Stimulated activated CD8-positive, alpha-beta memory T cell treated with anti-CD3 and anti-CD28 coated beads, Interleukin-12 subunit alpha, Interleukin-12 subunit beta, amount 100 ng/mL, for 24 hours (primary cell): ENCODE measurements around the gene BBS5.
"Not testable (repeated sequence)": the region's sequence is repeated elsewhere in the genome, so short reads cannot be mapped to it uniquely, and the experiment has no call there.

Source experiments
- DNase-seq: peaks from one replicate; pipeline ENCODE4 v3.0.0-alpha.2; 2020; ENCODE audit errors: extremely low read depth

The BBS5 gene

GRCh38 chr2:169486487-169486886 lies 7.2 kb downstream of the BBS5 start:
- no peak for DNase-seq

- DNase-seq, result no peak
These were observed 11.5 kb downstream of the BBS5 start for GRCh38 chr2:169490834-169491233.

DNA sequence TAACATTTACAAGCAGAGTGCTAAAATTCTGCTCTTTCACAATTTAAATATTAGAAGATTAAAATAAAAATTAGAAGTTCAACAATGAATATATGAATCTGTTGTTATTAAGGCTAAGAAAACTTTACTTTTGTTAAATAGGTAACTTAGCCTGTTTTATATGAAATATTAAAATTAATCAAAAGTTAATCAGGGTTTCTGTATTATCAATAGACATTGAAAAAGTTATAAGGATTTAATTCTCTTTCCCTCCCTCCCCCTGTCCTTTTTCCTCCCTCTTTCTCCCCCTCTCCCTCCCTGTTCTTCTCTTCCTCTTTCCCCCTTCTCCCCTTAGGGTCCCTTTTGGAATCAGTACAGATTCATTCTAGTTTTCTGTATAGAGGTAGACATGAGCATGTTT lies 12.1 kb downstream of the BBS5 start:
- no peak for DNase-seq

DNA sequence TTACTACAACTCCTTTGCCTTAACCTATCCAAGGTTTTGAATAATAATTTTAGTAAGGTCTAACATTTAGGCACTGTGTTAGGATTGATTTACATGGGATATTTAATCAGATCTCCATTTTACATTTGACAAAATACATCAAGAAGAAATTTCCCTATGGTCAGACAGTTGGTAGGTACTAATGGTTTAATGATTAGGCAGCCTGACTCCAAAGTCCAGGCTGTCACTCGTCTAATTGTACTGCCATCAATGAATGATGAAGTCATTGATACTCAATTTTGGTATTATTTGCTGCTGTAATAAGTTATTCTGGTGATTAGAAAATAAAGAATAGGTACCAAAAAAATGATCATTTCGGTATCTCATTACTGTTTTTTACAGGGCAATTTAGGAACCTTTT lies 14.1 kb downstream of the BBS5 start:
- DNase-seq, result no peak

DNA sequence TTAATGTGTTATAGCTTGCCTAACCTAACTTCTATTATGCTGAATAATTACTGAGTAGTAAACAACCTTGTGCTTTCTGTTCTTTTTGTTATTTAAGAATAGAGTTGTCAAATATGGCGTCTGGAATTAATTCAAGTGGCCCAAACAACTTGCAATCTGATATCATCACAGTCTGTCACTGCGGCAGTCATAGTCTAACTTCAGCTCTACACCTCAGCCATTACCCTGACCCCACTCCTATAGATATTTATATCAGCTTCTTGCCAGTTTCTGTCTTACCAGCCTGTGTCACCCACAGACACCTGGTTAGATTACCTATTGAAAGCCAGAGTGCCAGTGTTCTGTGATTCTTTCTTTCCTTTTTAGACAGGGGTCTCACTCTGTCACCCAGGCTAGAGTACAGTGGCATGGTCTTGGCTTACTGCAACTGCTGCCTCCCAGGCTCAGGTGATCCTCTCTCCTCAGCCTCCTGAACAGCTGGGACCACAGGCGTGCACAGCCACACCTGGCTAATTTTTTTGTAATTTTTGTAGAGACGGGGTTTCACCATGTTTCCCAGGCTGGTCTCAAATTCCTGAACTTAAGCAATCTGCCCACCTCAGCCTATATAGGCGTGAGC lies 16.1 kb downstream of the BBS5 start:
- DNase-seq, result no peak

DNA sequence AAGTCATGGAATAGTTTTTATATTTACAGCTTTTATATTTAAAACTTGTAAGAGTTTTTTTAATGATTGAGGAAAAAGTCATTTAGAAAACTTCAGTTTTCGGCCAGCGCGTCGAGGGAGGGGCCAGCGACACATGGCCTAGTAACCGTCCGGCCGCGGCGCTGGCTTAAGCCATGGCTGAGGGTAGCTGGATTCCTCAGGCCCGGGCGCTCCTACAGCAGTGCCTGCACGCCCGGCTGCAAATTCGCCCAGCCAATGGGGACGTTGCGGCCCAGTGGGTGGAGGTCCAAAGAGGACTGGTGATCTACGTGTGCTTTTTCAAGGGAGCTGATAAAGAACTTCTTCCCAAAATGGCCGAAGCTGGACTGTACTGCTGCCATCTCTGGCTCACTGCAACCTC lies 25.4 kb downstream of the BBS5 start:
- DNase-seq, result no peak

DNA sequence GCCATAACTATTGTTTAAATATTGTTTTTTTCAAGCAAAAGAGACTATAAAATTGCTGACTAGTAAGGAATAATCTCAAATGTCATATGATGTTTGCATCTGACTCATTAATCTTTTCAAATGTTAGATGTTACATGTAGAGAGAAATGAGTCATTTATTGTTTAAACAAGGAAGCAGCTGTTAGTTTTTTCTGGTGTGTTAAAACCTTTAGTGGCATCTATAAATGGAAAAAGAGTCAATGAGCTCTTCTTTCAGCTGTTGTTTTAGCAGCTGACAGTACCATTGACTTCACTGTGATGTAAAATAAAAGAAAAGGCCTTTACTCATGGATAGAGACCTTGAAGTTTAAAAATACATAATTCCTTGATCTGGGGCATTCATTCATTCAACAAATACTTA lies 28.4 kb downstream of the BBS5 start:
- DNase-seq, result no peak

- no peak for DNase-seq
These were observed 30.1 kb downstream of the BBS5 start, which contains the start of gene KLHL41 for GRCh38 chr2:169509298-169509885. Gene KLHL41 (plus strand): TSS chr2:169509702. CDS start chr2:169509779, 77 bp downstream.

GRCh38 chr2:169509955-169510354 lies 30.7 kb downstream of the BBS5 start:
- no peak for DNase-seq

DNA sequence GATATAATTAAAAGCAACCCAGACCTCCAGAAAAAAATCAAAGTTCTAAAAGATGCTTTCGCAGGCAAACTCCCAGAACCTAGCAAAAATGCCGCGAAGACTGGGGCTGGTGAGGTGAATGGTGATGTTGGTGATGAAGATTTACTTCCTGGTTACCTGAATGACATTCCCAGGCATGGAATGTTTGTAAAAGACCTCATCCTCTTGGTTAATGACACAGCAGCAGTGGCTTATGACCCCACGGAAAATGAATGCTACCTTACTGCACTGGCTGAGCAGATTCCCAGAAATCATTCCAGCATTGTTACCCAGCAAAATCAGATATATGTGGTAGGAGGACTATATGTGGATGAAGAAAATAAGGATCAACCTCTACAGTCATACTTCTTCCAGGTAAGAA lies 31.2 kb downstream of the BBS5 start:
- no peak for DNase-seq

GRCh38 chr2:169511818-169512217 lies 32.5 kb downstream of the BBS5 start:
- no peak for DNase-seq

- DNase-seq, result no peak
These were observed 33.2 kb downstream of the BBS5 start for GRCh38 chr2:169512525-169512924.

DNA sequence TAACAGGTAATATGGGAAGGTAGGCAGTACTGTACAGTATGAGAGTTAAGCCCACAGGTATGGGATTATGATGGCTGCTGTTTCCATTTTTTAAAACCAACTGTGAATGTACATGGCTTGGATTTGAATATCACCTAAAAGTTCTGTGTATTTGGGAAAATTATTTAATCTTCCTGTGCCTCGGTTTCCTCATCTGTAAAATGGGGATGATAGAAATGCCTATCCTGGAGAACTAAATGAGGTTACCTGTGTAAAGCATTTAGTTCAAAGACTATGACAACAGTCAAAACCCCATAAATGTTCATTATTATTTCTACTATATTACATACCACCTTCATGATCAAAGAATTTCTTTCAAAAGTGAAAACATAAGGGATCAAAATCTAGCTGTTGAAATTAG lies 33.8 kb downstream of the BBS5 start:
- no peak for DNase-seq

DNA sequence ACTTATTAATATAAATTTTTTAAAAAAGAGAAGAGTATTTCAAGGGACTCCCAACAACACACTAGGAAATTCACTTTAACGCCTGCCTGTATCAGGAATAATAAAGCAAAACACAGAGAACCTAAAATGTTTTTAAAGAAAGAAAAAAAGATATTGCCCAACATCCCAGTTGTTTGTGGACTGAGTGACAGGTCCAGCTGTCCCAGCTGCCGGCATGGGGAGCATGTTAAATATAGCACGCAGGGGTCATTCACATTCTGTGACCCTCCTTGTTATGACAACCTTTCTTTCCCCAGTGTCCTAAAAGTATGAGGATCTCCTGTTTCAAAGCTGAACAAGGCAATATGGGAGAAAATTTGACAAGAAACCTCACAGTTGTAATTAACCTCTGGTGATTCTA lies 34.6 kb downstream of the BBS5 start:
- no peak for DNase-seq

GRCh38 chr2:169514758-169515157 lies 35.5 kb downstream of the BBS5 start:
- not testable (repeated sequence) for DNase-seq

- DNase-seq, result not testable (repeated sequence)
These were observed 37.2 kb downstream of the BBS5 start for GRCh38 chr2:169516488-169516995.

DNA sequence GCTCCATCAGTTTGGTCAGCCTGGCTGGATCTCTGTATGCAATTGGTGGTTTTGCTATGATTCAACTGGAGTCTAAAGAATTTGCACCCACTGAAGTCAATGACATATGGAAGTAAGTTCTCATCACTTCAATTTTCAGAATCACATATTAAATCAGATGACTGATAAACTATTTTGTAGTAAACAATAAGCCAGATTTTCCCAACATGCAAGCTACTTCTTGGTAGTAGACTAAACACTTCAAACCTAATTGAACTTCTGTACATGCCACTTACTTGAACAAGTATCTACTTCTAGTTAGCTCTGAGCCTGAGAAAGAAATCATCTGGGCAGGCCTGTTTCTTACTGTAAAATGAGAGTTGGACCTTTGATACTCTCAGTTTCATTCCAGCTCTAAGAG lies 41.6 kb downstream of the BBS5 start:
- DNase-seq, result no peak

DNA sequence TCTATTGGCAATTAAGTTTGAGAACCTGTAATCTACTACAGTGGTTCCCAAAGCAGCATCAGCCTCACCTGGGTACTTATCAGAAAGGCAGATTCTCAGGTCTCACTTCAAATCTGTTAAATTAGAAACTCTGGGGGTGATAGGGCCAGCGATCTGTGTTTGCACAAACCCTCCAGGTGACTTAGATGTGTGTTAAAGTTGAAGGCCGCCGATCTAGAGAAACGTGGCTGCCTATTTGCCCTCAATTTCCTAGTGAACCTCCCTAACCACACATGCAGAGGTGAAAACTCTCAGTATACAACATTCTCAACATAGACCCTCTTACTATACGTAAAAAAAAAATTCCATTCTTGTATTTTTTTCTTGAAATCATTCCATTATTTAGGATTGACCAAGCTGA lies 44.4 kb downstream of the BBS5 start:
- DNase-seq, result no peak

GRCh38 chr2:169525434-169525833 lies 46.1 kb downstream of the BBS5 start:
- DNase-seq, result no peak

- no peak for DNase-seq
These were observed 47.2 kb downstream of the BBS5 start for GRCh38 chr2:169526451-169526850.

DNA sequence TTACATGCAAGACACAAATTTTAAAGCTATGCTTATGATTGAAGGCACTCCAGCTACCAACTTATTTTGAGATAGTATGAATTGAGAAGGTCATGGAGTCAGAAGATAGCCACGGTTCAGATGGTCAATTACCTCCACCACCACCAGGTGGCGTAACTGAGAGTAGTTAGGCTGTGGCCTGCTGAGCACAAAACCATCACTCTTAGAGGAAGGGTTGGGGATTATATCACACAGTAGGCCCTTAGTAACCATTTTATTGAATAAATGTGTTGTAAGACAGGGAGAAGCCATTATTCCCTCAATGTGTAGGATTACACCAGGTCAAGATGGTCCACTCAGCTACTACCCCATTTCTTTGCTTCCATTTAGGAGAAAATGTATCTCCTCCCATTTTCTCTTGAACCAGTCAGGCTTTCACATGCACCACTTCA lies 49.0 kb downstream of the BBS5 start:
- peak; percentile 20 for DNase-seq

DNA sequence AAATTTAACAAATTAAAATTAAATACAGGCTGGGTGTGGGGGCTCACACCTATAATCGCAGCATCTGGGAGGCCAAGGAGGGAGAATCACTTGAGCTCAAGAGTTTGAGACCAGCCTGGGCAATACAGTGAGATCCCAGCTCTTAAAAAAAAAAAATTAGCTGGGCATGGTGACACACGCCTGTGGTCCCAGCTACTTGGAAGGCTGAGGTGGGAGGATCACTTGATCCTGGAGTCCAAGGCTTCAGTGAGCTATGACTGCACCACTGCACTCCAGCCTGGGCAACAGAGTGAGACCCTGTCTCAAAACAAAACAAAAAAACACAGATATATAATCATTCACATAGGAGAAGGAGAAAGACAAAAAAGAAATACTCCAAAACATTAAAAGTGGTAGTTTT lies 60.2 kb downstream of the BBS5 start:
- not testable (repeated sequence) for DNase-seq

DNA sequence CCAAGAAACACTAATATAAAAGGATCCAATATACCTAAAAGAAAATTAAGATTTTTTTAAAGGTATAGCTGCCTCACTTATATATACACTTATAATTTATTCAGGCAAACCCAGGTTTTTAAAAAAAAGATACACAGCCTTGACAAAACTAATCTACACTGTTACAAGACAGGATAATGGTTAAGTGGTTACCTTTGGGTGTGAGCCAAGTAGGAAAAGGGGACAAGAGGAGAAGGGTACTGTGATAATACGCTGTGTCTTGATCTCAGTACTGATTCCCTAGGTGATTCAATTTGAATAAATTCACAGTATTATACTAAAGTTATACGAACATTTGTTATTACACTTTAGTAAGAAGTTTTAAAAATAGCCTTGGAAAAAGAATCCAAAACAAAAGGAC lies 60.9 kb downstream of the BBS5 start:
- no peak for DNase-seq

DNA sequence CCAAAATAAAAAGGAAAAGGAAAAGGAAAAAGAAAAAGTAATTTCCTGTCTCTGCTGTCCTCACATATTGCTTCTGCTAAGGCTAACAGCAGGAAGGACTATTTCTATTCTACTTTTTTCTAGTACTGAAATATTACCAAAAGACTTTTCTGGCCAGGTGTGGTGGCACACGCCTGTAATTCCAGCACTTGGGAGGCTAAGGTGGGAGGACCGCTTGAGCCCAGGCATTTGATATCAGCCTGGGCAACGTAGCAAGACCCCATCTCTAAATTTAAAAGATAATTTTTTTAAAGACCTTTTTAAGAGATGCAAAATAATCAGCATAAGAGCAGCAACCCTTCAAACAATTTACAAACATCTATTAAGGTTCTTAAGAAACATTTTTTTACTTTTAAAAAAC lies 63.1 kb downstream of the BBS5 start:
- no peak for DNase-seq
